HG03571 (cell line): Measurements from ENCODE around the gene THSD7B.
"Not testable (repeated sequence)": the region's sequence is repeated elsewhere in the genome, so short reads cannot be mapped to it uniquely, and the experiment has no call there.

Source experiments
- ATAC-seq: cut with Tn5 transposase; IDR thresholded peaks from one replicate; pipeline ENCODE4 v1.9.1; 2021; ENCODE audit not compliant: unreplicated experiment

The THSD7B gene

DNA sequence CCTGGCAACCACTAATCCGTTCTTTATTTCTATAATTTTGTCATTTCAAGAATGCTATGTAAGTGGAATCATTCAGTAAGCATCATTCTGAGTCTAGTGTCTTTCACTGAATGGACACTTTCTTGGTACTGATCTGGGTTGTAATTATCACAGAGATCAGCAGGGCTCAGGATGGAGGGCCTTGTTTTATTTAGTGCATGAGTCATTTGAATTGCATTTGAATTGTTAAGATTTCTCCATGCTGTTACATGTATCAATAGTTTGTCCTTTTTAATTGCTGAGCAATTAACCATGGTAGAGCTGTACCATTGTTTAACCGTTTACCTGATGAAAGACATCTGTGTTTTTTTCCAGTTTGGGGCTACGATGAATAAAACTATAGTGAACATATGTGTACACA is 256.4 kb downstream of the THSD7B start:
- no peak for ATAC-seq

DNA sequence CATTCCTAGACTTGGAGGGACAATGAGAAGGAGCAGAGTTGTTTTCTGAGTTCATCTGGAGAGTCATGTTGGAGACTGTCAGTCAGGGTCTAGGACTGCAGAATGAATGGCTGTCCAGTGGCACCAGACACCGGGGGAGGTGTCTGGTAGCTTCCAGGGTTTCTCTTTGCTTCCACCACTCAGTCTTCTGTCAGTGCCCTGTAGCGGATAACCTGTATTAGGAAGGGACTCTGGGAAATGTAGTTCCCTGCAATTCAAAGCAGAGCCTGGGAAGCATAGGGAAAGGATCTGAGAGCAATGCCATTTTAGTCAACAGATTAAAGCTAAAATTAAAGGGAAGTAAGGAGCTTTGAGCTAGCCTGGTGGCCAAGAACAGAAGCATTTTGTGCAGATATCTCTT is 257.9 kb downstream of the THSD7B start:
- no peak for ATAC-seq

DNA sequence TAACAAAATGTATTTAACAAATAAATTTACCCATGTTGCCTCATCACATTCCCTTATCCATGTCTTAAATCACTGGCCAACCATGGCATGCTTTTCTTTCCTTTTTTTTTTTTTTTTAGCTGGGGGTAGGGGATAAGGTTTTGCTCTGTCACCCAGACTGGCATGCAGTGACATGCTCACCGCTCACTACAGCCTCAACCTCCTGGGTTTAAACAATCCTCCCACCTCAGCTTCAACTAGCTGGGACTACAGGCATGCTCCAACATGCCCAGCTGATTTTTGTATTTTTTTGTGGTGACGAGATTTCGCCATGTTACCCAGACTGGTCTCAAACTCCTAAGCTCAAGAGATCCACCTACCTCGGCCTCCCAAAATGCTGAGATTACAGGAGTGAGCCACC is 266.4 kb downstream of the THSD7B start:
- no peak for ATAC-seq

DNA sequence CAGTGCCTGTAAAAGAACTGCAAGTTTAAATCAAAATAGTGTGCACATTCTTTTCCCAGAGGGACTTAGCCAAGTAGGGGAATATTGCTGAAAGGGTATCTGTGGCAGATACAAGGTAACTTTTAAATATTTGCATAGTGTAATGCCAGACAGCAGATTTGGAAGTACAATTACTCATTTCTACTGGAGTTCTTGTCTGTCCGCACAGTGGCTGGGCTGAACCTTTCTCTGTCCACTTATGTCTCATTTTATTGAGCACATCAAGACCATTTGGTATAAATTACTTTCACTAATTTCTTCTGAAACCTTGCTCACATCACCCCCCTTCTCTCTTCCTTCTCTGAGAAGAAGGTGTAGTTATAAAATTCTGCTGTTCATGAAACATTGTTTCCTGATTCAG is 271.3 kb downstream of the THSD7B start:
- ATAC-seq = no peak

GRCh38 chr2:137039482-137040152 is 274.3 kb downstream of the THSD7B start:
- no peak for ATAC-seq

- ATAC-seq = no peak
Observed at GRCh38 chr2:137047369-137047768, 282.0 kb downstream of the THSD7B start.

DNA sequence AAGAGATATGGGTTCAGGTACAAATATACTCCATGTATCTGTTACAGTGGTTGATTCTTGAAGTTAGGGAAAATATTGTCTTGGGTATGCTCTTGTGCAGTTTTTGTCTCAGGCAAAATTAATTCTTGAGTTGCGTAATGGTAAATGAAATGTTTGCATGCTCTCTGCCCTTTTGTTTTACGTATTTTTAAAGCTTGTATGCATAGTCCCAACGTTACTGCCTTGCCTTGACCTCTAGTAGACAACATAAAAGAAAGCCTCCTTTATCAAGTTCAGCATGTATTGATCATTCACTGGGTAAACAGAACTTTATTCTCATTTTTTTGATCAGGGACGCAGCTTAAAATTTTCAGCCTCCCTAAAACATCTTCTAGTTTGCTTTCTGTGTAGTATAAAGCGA is 283.1 kb downstream of the THSD7B start:
- no peak for ATAC-seq

GRCh38 chr2:137049518-137049917 is 284.2 kb downstream of the THSD7B start:
- ATAC-seq = no peak

- no peak for ATAC-seq
Observed at GRCh38 chr2:137050949-137051348, 285.6 kb downstream of the THSD7B start.

DNA sequence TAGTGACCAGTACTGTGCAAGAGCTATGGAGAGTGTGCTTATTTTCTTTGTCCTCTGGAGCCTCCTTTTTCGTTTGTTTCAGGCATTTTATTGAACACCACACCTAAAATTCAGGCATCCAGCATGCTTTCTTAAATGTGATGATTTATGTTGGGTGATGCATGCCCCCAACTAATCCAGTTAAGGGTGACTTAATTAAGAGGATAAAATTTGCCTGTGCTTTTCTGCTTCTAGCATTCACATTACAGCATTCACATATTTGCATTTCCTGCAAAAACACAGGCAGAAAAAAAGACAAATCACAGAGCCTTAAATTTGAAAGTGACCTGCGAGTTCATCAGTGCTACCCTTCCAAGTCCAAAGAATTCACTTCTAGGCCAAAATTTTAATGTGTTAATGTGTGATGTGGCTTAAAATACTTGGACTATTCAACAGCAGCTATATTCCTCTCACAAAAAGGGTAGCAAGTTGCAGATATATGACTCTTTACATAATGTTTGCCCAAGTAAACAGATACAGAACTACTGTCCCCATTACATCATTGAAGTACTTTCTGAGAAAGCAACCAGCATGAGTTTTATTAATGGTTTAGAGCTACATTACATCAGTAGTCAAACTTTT is 286.5 kb downstream of the THSD7B start:
- no peak for ATAC-seq

GRCh38 chr2:137056704-137057103 is 291.4 kb downstream of the THSD7B start:
- ATAC-seq = no peak

- not testable (repeated sequence) for ATAC-seq
Observed at GRCh38 chr2:137076111-137076765, 310.9 kb downstream of the THSD7B start.

- ATAC-seq = no peak
Observed at GRCh38 chr2:137091704-137092103, 326.4 kb downstream of the THSD7B start.

GRCh38 chr2:137093116-137093515 is 327.8 kb downstream of the THSD7B start:
- ATAC-seq = no peak

DNA sequence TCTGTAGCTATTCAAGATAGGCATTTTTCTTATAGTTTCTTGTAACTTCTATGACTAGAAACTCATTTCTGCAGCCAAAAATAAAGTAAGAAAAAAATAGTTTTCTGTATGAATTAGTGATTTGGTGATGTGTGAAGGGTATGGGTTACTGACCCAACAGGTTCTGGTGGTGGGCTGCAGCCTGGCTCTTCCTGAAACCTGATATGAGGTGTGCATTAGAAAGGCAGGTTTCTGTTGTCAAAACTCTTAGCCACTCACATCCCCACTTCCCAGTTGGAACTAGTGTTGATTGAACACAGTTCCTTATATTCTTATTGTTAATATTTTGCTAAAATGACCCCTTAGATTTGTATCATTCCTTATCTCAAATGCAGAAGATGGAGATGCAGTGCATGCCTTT is 330.8 kb downstream of the THSD7B start:
- no peak for ATAC-seq

GRCh38 chr2:137096693-137097092 is 331.3 kb downstream of the THSD7B start:
- ATAC-seq = no peak

GRCh38 chr2:137101814-137102213 is 336.5 kb downstream of the THSD7B start:
- not testable (repeated sequence) for ATAC-seq

DNA sequence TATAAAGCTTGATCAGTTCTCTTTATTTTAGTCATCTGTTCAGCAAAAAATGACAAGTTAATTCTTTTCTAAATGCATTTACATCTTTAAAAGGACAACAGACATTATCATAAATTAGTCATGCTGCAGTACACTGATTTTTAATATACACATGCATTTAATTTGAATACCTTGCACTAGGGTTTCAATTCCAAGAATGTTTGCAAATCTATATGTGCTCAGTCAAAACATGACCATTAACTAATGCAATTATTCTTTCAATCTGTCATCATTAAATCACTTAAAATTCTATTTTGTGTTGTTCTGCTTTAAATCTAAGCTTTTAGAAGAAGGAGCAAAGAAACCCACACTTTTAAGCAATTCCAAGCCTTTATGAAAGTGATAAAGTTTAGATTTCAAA is 342.6 kb downstream of the THSD7B start:
- ATAC-seq = no peak

DNA sequence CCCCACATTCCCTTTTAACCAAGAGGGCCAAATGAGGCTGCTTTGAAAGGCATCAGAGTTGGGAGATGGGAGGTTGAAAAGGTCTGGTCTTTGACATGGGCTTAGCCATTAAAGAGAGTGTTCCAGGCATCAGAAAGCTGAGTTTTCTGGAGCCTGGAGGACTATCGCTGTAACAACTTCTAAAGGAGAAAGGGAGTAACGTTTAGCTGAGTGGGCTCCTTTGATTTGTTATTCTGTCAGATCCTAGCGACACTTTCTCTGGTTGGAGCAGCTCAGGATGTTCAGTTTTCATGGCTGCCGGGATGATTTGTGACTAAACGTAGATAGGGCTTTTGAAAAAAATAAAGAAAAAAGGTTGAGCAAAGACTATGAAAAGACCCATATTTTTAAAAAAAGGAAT is 346.6 kb downstream of the THSD7B start:
- ATAC-seq = no peak

DNA sequence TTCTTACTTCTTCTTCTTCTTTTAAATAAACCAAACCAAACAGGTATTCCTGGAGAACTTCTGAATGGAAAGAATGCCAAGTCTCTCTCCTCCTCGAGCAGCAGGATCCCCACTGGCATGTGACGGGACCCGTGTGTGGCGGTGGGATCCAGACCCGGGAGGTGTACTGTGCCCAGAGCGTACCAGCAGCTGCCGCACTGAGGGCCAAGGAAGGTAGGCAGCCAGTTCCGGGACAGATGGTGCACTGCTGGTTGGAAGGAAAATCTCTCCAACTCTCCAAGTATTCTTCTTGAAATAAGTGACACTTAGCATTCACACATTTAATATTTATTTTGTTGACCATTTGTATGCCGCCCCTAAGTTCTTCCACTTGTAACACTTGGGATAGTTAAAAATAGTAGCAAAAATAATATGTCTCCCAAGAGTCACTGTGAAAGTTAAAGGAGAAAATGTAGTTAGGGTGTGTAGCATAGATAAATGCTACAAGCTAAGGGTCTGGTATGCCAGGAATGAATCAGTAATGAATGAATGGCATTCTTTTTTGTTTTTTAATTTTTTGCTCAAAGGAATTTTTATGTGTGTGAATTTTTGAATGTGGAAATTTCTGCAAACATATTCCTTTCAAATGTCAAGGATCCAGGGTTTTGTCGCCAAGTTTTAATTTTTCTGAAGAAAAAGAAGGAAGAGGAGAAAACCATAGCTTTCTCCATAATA is 349.9 kb downstream of the THSD7B start:
- no peak for ATAC-seq

- ATAC-seq = no peak
Observed at GRCh38 chr2:137115795-137116089, 350.4 kb downstream of the THSD7B start.

DNA sequence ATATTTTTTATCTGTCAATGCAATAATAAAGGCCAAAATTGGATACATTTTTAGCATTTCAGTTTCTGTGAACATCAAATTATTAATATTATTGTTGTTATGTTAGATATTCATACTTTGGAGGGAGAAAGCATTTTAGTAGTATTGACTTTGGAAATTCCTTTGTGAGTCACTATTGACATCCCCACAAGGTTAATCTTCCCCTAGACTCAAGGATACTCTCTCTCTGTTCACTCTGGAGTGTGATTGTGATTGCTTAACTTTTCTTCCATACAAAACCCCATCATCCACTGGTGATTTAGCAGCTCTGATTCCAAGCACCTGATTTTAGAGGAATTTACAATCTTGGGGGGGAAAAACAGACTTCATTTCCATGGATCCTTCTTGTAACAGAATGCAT is 352.0 kb downstream of the THSD7B start:
- ATAC-seq = no peak
